Activated CD4-positive, alpha-beta T cell treated with anti-CD3 and anti-CD28 coated beads for 4 hours (primary cell): ENCODE data around the gene MACROD2.
"Not testable (repeated sequence)": the region's sequence is repeated elsewhere in the genome, so short reads cannot be mapped to it uniquely, and the experiment has no call there.

Experiments
- DNase-seq, 2 donors: peaks; one replicate each; pipeline ENCODE4 v3.0.0-alpha.2; 2020

MACROD2 gene

DNA sequence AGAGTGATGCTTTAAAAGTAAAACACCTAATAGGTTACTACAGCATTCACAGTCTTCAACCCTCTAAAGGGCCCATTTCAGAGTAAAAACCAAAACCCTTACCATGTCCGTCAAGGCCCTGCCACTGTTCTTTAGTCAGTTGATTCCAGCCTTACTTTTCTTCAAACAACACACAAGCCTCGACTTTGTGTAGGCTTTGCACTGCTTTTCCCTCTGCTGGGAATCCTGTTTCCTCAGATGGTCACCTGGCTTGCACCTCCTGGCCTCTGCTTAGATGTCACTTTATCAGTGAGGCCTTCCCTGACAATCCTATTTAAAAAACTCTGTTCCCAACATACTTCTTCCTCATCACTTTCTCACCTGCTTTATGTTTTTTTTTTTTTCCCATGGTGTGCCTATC, 419.2 kb downstream of the MACROD2 start:
- no peak for DNase-seq

DNA sequence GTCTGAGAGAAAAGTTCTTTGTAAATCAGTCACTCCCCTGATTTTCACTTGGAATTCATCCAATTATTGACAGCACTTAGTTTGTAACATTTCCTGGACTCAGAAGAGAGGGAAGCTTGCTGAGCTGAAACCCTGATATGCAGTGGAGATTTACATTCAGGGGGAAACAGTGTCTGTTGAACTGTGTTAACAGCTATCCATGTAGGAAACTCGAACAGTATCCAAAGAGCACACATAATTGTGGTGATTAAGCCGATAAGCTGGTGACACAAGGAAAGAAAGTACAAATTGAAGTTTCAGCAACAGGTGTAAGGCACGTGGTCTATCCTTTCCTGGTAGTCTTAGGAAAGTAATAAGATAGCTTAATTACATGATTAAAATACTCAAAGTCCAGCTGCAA, 420.2 kb downstream of the MACROD2 start:
- DNase-seq, result no peak

DNA sequence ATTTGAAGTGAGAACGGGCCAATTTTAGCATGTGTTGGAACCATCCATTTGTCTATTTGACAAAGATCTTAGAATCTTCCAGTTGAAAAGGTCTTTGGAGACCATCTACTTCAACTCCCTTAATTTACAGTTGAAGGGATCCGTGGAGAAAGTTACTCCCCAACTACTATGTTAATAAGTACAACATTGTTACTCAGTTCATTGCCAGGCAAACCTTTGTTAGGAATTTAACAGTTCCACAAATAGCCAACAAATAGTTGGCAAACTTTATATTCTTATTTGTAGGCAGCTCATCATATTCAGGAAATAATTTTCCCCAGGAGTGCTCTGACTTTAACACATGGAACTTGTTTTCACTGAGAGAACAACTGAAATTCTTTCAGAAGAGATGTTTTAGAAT, 423.1 kb downstream of the MACROD2 start:
- DNase-seq, result no peak

DNA sequence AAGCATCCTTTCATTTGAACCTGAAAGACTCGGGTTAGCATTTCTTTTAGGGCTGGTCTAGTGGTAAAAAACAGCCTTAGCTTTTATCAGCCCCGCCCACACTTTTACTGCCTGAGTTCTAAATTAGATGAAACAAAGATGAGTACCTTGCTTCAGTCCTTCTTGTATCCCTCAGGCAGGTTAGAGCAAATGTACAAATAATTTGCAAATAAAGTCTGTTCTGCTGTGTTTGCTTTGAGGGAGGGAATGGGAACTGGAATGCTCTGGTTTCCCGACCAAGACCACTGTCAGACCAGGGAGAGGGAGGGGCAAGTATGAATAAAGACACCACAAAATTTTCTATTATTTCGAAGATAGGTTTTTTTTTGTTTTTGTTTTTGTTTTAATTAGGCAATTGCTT, 427.6 kb downstream of the MACROD2 start:
- DNase-seq, result no peak

DNA sequence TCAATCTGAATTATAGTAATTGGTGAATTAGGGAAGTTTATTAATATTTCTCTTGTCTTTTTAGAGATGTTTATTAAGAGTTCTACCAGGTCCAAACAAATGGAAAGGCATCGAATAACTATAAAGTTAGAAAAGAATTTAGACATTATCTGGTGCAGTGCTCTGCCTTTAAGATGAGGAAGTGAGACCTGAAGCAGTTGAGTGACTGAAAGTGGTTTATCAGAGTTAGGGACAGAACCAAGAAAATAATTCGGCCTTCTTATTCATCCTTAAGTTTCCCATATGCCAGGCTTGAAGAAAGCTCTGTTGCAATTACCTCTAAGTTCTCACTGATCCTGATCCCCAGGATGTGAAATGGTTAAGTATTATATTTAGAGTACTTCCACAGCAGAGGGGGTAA, 436.3 kb downstream of the MACROD2 start:
- DNase-seq, result no peak

DNA sequence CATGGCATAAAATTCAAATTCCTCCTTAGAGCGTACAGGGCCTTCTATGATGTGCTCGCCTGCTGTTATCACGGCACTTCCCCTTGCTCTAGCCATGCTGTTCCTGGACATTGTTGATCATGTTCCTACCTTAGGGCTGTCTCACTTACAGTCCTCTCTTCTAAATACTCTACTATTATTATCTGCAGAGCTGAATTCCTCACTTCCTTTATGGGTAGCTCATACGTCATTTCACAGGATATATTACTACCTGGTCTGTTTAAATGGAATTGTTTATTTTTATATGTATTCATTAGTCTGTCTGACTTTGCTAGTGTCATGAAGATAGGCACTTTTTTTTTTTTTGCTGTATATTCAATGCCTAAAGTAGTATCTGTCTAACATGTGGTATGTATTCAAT, 436.8 kb downstream of the MACROD2 start:
- no peak for DNase-seq

DNA sequence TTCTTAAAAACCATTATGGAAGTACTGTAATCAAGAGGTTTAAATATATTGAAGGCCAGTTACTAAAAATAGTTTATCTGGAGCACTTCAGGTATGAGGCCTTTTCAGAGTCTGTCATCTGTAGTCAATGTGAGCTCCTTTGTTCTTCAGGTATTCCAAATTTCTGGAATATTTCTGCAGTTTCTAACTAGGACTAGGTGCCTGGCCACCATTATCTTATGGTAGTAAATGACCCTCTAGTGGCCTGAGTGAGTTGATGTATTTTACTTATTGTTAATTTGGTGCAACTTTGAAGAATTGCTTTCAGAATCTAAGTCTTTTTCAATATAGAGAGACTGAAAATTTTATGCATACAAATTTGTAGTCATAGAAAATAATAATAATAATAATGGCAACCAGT, 437.3 kb downstream of the MACROD2 start:
- no peak for DNase-seq

DNA sequence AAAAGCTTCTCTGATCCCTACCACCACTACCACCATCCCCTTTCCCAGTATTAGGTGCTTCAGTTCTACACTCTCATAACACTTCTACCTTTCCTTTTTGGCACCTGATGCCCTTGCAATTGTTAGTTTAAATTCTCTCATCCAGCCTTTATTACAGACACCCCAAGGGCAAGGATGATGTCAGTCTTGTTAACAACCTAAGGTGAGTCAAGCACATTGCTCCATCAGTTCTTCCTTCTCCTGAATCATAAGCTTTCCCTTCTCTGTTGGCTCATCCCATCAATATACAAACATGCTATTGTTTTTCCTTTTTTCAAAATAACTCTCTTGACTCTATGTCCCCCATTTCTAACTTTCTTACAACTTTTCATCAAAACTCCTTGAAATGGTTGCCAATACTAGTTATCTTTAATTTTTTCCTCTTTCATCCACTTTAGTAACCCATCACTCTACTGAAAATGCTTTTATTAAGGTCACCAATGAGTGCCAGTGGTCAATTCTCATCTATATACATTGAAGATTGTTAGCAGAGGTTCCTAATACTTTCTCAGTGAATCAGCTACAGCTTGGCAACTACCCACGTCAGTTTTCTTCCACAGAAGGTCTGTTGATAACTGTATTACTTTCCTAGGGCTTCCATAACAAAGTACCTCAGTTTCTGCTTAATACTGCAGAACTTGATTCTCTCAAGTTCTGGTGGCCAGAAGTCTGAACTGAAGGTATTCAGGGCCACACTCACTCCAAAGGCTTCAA, 439.2 kb downstream of the MACROD2 start:
- DNase-seq, result no peak

DNA sequence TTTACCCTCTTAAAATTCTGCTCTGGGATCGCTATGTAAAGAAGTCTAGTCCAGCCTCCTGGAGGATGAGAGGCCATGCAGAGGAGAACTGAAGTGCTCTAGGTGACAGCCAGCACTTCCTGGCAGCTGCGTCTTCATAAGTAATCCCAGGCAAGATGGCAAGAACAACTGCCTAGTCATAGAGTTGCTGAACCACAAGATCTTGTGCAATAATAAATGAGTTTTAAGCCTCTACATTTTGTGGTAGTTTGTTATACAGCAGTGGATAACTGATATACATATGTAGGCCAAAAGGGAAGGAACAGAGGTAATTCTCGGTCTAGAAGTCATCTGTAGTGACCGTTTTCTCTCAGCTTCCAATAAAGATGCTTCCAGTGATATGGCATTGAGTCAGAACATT, 445.9 kb downstream of the MACROD2 start:
- no peak for DNase-seq

DNA sequence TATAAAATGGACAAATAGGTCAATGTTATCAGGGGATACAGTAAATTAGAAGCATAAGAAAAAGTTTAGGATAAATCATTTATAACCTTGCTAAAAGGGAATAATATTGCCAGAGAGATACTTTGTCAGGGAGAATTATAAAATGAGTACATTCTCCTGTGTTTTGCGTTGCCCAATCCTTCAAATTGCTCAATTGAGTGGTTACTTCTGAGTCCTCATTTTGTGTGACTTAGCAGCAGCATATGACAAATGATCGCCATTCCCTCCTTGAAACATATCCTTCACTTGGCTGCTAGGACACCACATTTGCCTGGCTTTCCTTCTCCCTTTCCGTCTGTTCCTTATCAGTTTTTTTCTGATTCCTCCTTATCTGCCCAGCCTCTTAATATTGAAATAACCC, 448.8 kb downstream of the MACROD2 start:
- no peak for DNase-seq

DNA sequence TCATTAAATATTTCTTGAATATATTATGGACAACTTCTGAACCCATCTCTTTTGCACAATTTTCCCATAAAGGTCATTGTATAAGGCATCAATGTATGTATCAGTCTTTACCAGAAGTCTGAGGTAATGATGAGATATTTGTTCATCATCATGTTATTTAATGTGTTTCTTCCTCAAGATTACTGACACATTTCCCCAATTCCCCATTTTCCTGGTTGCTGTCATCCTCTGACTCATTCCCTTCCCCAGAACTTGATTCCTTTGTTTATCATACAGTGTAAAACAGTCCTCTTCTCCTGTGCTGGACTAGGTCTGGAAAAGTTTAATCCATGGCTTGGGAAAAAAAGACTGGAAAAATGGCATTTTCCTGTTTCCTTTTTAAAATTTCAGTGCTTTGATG, 450.0 kb downstream of the MACROD2 start:
- no peak for DNase-seq

DNA sequence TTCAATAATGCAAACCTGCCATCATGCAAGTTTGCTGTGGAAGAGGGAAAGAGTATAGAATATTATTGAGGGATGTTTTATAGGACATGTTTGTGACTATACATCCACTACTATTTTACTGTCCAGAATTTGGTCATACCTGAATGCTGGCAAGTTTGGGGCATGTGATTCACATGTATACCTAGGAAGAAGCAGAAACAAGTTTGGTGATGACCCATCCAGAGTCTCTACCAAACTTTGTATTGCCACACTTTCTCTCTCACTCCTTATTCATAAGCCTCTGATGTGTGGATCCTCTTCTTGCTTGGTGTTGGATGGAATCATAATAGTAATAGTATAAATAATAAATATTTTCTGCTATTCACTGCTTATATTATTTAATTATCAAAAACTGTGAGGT, 450.6 kb downstream of the MACROD2 start:
- DNase-seq, result no peak

DNA sequence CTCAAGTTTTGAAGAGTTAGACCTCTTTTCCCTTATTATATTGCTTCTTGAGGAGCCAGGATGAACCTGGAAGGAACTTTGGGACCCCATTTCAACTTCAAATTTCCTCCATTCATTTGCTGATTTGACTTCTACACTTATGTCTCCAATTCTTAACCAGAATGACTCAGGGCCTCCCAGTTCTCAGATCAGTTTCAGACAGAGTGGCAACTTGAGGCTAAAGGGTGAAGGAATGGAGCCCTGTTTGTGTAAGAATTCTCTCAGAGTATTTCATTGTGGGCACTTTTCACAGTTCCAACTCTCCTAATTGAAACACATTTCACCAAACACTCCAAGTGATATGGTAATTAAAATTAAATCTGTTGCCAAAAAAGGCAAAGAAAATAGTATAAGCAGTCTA, 451.1 kb downstream of the MACROD2 start:
- DNase-seq, result no peak

DNA sequence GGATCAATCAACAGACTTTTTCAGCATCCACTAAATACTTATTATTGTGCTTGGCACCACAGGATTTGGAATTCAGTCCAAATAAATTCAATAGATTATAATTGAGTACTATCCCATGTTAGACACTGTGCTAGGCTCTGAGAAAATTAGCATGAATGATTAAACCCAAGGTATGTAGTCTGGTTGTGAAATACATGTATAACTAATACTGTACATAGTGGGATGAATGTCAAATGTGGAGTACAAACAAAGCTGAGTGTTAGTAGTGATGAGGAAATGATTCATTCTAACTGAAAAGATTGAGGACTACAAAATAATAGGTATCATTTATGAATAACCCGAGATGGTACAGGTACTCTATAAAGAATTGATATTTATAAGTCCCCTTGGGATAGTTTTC, 454.0 kb downstream of the MACROD2 start:
- no peak for DNase-seq

DNA sequence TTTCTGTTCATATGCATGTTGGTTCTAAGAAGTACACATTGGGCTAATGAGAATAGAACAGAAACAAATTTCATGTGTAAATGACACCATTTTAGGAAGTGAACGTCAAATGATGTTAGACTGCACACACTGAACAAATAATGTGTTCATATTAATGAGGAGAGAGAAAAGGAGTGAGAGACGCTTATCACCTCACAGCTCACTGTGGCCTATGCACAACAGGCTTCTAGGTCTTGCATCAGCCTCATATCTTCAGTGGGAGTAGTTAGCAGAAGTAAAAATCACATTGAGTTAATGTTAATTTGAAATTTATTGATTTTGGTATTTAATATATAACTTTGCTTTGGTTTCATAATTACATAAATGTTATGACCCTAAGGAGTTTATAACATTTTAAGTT, 454.9 kb downstream of the MACROD2 start:
- no peak for DNase-seq

DNA sequence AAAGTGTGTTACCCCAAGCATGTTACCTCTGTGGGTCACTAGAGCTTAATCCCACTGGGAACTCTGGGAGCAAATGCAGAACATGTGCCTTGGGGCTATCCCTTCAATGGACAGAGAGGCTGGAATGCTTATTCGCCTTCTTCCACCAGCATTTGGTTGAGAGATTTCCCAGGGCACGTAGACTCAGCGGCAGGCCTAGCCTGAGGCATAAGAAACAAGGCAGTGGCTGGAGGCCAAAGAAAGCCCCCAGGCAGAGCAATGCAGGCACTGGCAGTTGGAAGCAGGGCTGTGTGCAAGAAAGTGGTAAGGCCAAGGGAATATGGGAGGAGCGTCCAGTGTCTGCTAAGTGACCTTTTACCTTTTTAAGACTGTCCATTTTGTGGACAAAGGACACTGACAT, 456.1 kb downstream of the MACROD2 start:
- DNase-seq, result no peak

DNA sequence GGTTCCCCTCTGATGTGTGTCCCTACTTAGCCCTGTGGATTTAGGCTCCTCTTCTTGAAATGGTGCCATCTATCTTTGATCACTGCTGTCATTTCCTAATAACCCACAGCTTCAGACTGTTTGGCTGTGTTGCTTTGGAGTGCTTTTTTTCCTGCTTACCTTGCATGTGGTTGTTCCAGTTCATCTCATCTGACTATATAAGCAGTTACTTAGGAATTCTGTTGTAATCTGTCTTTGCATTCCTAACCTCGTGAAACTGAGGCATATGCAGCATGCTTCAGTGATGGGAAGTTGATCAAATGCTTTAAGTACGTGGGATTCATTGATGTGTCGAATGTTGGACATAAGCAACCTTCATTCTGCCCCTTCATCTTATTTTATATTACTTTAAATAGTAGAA, 457.9 kb downstream of the MACROD2 start:
- DNase-seq, result no peak

DNA sequence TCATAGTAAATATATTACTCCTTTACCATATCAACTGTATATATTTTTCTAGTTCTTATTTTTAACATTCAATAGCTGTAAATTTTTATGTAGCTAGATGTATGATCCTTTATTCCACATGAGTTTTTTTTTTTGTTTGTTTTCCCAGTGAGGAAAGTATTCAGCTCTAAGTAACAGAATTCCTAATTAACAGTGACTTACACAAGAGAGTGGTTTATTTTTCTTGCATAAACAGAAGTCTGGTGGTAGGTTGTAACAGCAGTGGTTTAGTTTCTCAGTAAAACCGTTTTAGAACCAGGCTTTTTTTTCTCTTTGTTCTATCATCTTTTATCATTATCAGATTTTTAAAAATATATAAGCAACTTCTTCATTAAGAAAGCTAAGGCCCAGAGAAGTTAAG, 459.0 kb downstream of the MACROD2 start:
- DNase-seq, result no peak

DNA sequence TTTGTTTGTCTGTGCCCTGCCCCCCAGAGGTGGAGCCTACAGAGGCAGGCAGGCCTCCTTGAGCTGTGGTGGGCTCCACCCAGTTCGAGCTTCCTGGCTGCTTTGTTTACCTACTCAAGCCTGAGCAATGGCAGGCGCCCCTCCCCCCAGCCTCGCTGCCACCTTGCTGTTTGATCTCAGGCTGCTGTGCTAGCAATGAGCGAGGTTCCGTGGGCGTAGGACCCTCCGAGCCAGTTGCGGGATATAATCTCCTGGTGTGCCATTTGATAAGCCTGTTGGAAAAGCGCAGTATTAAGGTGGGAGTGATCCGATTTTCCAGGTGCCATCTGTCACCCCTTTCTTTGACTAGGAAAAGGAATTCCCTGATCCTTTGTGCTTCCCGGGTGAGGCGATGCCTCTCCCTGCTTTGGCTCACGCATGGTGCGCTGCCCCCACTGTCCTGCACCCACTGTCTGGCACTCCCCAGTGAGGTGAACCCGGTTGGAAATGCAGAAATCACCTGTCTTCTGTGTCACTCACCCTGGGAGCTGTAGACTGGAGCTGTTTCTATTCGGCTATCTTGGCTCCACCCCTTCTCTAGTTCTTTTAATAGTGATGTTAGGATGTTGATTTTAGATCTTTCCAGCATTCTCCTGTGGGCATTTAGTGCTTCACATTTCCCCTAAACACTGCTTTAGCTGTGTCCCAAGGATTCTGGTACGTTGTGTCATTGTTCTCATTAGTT, 471.9 kb downstream of the MACROD2 start:
- DNase-seq, result not testable (repeated sequence)

DNA sequence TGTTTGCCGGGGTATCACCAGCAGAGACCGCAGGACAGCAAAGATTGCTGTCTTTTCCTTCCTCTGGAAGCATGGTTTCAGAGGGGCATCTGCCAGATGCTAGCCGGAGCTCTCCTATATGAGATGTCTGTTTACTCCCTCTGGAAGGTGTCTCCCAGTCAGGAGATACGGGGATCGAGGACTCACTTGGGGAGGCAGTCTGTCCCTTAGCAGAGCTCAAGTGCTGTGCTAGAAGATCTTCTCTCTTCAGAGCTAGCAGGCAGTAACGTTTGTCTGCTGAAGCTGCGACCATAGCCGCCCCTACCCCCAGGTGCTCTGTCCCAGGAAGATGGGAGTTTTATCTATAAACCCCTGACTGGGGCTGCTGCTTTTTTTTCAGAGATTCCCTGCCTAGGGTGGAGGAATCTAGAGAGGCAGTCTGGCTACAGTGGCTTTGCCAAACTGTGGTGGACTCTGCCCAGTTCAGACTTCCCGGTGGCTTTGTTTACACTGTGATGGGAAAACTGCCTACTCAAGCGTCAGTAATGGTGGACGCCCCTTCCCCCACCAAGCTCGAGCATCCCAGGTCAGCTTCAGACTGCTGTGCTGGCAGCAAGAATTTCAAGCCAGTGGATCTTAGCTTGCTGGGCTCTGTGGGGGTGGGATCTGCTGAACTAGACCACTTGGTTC, 475.0 kb downstream of the MACROD2 start:
- no peak for DNase-seq

DNA sequence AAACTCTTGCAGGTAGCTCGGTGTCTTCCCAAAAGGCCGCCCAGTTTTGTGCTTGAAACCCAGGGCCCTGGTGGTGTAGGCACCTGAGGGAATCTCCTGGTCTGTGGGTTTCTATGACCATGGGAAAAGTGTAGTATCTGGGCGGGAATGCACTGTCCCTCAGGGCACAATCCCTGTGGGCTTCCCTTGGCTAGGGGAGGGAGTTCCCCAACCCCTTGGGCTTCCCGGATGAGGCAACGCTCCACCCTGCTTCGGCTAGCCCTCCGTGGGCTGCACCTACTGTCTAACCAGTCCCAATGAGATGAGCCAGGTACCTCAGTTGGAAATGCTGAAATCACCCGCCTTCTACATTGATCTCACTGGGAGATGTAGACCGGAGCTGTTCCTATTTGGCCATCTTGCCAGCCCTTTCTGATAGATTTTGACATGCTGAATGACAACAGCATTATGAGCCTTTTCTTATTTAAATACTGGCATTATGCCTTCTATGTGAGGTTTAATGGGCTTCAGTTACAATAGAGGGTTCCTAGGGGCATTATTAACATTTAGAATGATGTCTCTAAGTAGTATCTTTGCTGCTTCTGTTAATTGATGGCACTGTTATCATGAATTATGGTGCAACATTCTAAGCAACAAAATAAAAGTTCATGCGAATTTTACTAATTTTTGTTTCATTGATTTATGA, 475.8 kb downstream of the MACROD2 start:
- DNase-seq, result no peak

DNA sequence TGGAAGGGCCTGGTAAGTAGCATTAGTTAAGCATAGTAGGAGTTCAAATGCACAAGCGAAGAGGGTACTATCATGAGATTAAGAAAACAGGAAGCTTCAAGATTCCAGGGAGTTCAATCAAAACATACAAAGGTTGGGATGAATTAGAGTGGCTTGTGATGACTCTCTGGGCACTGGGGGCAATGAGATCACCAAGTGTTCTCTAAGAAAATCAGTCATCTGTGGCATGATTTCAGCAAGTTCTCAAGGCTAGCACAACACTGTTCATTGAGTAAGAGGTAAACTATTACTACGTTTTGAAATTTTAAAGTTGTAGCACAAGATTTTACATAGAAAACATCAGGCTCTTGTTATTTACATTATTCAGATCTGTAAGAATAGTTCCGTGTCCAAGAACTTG, 481.8 kb downstream of the MACROD2 start:
- no peak for DNase-seq

DNA sequence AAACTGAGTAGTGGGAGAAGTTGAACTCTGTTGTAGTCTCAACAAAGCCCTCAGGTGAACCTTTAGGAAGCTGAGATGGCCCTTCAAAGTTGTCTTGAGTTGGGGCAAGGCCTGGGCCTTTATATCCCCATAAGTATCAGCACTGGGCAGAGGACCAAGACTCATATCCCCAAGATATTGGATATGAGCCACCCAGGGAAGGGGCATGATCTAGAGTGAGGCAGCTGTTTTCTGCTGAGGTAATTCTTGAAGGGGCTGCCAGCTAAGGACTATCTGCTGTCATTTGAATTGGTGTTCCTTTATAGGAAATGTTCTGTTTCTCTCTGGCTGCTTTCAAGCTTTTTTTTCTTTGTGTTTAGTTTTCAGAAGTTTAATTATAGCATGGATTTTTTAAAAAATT, 482.8 kb downstream of the MACROD2 start:
- DNase-seq, result no peak

DNA sequence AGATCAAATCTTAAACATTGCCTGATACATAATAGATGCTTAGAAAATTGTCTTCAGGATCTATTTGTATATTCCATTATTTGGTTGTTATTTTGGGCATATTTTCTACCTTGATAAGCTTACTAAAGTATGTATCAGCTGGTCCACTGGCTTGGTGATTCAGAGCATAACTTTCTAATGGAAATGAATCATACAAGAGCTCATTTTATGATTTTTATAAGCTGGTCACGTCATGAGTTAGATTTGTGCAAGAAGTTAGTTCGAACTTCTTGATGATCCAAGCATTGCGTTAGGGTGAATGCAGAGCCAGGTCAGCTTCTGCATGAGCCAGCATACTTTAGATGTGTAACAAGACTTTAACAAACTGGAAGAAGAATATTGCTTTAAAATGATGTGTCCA, 486.5 kb downstream of the MACROD2 start:
- DNase-seq, result no peak
